Spleen (tissue), 11 donors: ENCODE results near the gene SUB1. TPM values are rescaled to one million over a fixed set of nuclear protein-coding genes. Genes with fewer than 3 reads are reported as not detected.

ENCODE experiments used
- DNase-seq: peaks from one replicate; pipeline ENCODE4 v3.0.0-alpha.2; 2020
- H3K27ac ChIP-seq, 8 donors: fragments of 200-600 bp; sonication (generic) in 7 of 8; 1 replicate in 4 of 8; 2 replicates in 4 of 8; pipeline versions ENCODE4 v1.5.0 to v1.8.0; 2016 to 2021; ENCODE audit warnings: inconsistent platforms in 4 of 8, mild to moderate bottlenecking in 4 of 8, moderate library complexity in 1 of 8
- H3K27me3 ChIP-seq, 7 donors: fragments of 200-600 bp; sonication (generic) in 6 of 7; replicated peaks in 1 of 7; 1 replicate in 4 of 7; 2 replicates in 3 of 7; pipeline versions ENCODE4 v1.5.0 to v1.8.0; 2016 to 2021; ENCODE audit warnings: inconsistent platforms in 3 of 7, mild to moderate bottlenecking in 1 of 7
- H3K36me3 ChIP-seq, 6 donors: fragments of 200-600 bp; sonication (generic) in 5 of 6; 1 replicate in 4 of 6; 2 replicates in 2 of 6; pipeline versions ENCODE4 v1.5.0 to v1.8.0; 2016 to 2021; ENCODE audit warnings: inconsistent platforms in 2 of 6
- H3K4me1 ChIP-seq, 6 donors: fragments of 200-600 bp; sonication (generic) in 5 of 6; 1 replicate in 3 of 6; 2 replicates in 3 of 6; pipeline versions ENCODE4 v1.5.0 to v1.8.0; 2016 to 2021; ENCODE audit warnings: inconsistent platforms in 3 of 6
- H3K4me3 ChIP-seq, 8 donors: fragments of 200-600 bp; sonication (generic) in 7 of 8; 1 replicate in 4 of 8; 2 replicates in 4 of 8; pipeline versions ENCODE4 v1.5.0 to v1.8.0; 2016 to 2021; ENCODE audit warnings: inconsistent platforms in 4 of 8, mild to moderate bottlenecking in 4 of 8, moderate library complexity in 2 of 8
- H3K9me3 ChIP-seq, 8 donors: fragments of 200-600 bp; sonication (generic) in 7 of 8; 1 replicate in 4 of 8; 2 replicates in 4 of 8; pipeline versions ENCODE4 v1.5.0 to v1.8.0; 2016 to 2021; ENCODE audit warnings: inconsistent platforms in 4 of 8
- CTCF ChIP-seq, 11 experiments: fragments of 200-600 bp in 7 of 11; fragments of 450-650 bp in 4 of 11; sonication (generic) in 4 of 11; IDR thresholded peaks in 8 of 11; conservative IDR thresholded peaks in 3 of 11; 1 replicate in 7 of 11; 2 replicates in 4 of 11; pipeline versions ENCODE4 v1.4.0 to v1.8.0; 2016 to 2021; ENCODE audit warnings: antibody characterized with exemption in 11 of 11, inconsistent platforms in 4 of 11, mild to moderate bottlenecking in 1 of 11
- POLR2A ChIP-seq, 3 donors: fragments of 450-650 bp; IDR thresholded peaks; one replicate each; pipeline ENCODE4 v1.5.1; 2017; ENCODE audit warnings: antibody characterized with exemption in 3 of 3, mild to moderate bottlenecking in 1 of 3
- POLR2AphosphoS5 ChIP-seq, 3 donors: sonication (generic); formaldehyde crosslinking; IDR thresholded peaks; one replicate each; pipeline ENCODE4 v1.5.1; 2017; ENCODE audit warnings: antibody characterized with exemption in 3 of 3
- WGBS, 5 donors: extraction: QIAGEN DNeasy Blood & Tissue Kit in 3 of 5; methylation state at CpG; one replicate each; pipeline versions ENCODE4 v1.1.5 to v1.1.7; 2013 to 2018; 5-methylcytosine and 5-hydroxymethylcytosine counted together
- intact Hi-C: fragments of 100-400 bp; cut with DNase I; formaldehyde crosslinking; loops from one replicate; pipeline ENCODE4 v1.15.0; 2023; ENCODE audit warnings: low total_unique reads
- polyA plus RNA-seq, 3 donors: library from polyadenylated mRNA; stranded (reverse); fragments of 200-250 nt; gene quantifications; one replicate each; pipeline ENCODE4 v1.2.1, GENCODE V29; 2013
- total RNA-seq, 7 donors: library from RNA; depleted of rRNA in 3 of 7; stranded (reverse); fragments of >200 nt in 3 of 7; fragmentation: NEBNext Ultra II Directional in 4 of 7; extraction: Animal tissue kit (Norgen Biotek cat#: 25700) in 4 of 7; gene quantifications; one replicate each; pipeline versions ENCODE4 v1.1.0 to v1.2.1, GENCODE V29; 2016 to 2021
- donor health status: healthy with polysubstance abuse.
- donor health status: DM: no; HTN: no; CAD: no; lungs with moderate emphysema.
- donor health status: DM: no; HTN: no; CAD: no.
- donor health status: Bipolar disorder and iron deficiency.
- donor health status: healthy.
- donor health status: DM: no; HTN: no; CAD: no.
- donor health status: DM: yes; HTN: yes; CAD: no.

The SUB1 gene
- total and polyA plus RNA-seq, 10 donors, result 157 to 262 (median 215) TPM

GRCh38 chr5:32604800-32605765 lies 19.7 kb downstream of the SUB1 start:
- Histone ChIP-seq H3K4me1 (peaks cover 0 to 32% (median 3%) of the 10 kb centered on the region in 6 donors), H3K9me3 (no peaks in the 10 kb centered on the region), H3K27me3 (no peaks in the 10 kb centered on the region), H3K27ac (peak overlapping the region in 1 of 8 donors; percentile 27), H3K36me3 (peaks cover 0 to 94% (median 48%) of the 10 kb centered on the region in 6 donors), H3K4me3 (no peak overlapping the region)
- intact Hi-C loops, result no loop called here
- 82 to 98% (median 83%) methylated on average over 4 of the region's 4 CpGs for WGBS, 5 donors
- no peak for DNase-seq
- TF ChIP-seq POLR2AphosphoS5 (IDR thresholded peaks at IDR 0.05), result peak in 1 of 3 donors; percentile 15
- TF ChIP-seq CTCF (IDR thresholded peaks at IDR 0.05 in 8 of 11, conservative IDR thresholded peaks at IDR 0.05 in 3 of 11), result no peak
- no peak for TF ChIP-seq POLR2A (IDR thresholded peaks at IDR 0.05)

GRCh38 chr5:32605766-32606152 lies 20.4 kb downstream of the SUB1 start:
- H3K4me3 ChIP-seq, result no peak overlapping the region
- DNase-seq, result no peak
- H3K4me1 ChIP-seq, result peaks cover 0 to 25% (median under 1%) of the 10 kb centered on the region in 6 donors
- H3K36me3 ChIP-seq, result peaks cover 0 to 87% (median 42%) of the 10 kb centered on the region in 6 donors
- no peaks in the 10 kb centered on the region for H3K9me3 ChIP-seq
- TF ChIP-seq CTCF (IDR thresholded peaks at IDR 0.05 in 8 of 11, conservative IDR thresholded peaks at IDR 0.05 in 3 of 11), result no peak
- TF ChIP-seq POLR2AphosphoS5 (IDR thresholded peaks at IDR 0.05), result no peak
- TF ChIP-seq POLR2A (IDR thresholded peaks at IDR 0.05), result no peak
- no peaks in the 10 kb centered on the region for H3K27me3 ChIP-seq
- H3K27ac ChIP-seq, result no peak overlapping the region
- 83 to 93% (median 90%) methylated on average over 2 of the region's 2 CpGs for WGBS, 5 donors
- intact Hi-C loops, result no loop called here

GRCh38 chr5:32612134-32612888 lies 27.0 kb downstream of the SUB1 start:
- WGBS, 5 donors, result 71 to 87% (median 77%) methylated on average over 10 of the region's 10 CpGs
- Histone ChIP-seq H3K4me1 (peaks cover 0 to 9% (median 2%) of the 10 kb centered on the region in 6 donors), H3K27ac (no peak overlapping the region), H3K4me3 (no peak overlapping the region), H3K36me3 (peaks cover 0 to 23% (median 5%) of the 10 kb centered on the region in 6 donors), H3K9me3 (no peaks in the 10 kb centered on the region), H3K27me3 (no peaks in the 10 kb centered on the region)
- DNase-seq, result no peak
- intact Hi-C loops, result loop anchor here (5.0 kb wide), 1 partner anchor 380 kb away; no protein-coding TSS in a partner anchor
- TF ChIP-seq CTCF (IDR thresholded peaks at IDR 0.05 in 8 of 11, conservative IDR thresholded peaks at IDR 0.05 in 3 of 11) (no peak), POLR2A (IDR thresholded peaks at IDR 0.05) (no peak), POLR2AphosphoS5 (IDR thresholded peaks at IDR 0.05) (no peak)
